ENCODE measurements around the gene ADAMTS5. TPM values are rescaled to one million over a fixed set of nuclear protein-coding genes. Genes with fewer than 3 reads are reported as not detected.

The ADAMTS5 gene
- total and polyA plus RNA-seq, 2 of the 13 experiments (the other 11 are each of a cell fraction or from before 2014, with no cell fraction given) = not detected

- Histone ChIP-seq H3K27me3 (ENCODE audit: control insufficient read depth in 1 of 2, insufficient read depth in 2 of 2, low read length in 2 of 2) (no peaks in the 10 kb centered on the region), H3K36me3 (replicated peaks in 1 of 2; ENCODE audit: control insufficient read depth in 1 of 2, insufficient read depth in 2 of 2, low read length in 2 of 2) (no peaks in the 10 kb centered on the region), H3K9me3 (ENCODE audit: low read length) (peaks cover 84% of the 10 kb centered on the region), H3K4me3 (replicated peaks in 1 of 3; ENCODE audit: insufficient read depth in 1 of 3, low read depth in 2 of 3, low read length in 3 of 3) (no peak overlapping the region), H3K9ac (ENCODE audit: insufficient read depth, low read depth, low read length) (no peak overlapping the region), H4K20me1 (ENCODE audit: insufficient read depth, low read length) (no peaks in the 10 kb centered on the region), H3K79me2 (ENCODE audit: insufficient read depth, low read length) (no peaks in the 10 kb centered on the region), H2AFZ (ENCODE audit: low read length) (no peak overlapping the region), H3K4me1 (ENCODE audit: insufficient read depth, low read length) (no peaks in the 10 kb centered on the region), H3K4me2 (ENCODE audit: low read depth, low read length) (no peak overlapping the region), H3K27ac (ENCODE audit: extremely low read length, insufficient read depth, low read length) (no peak overlapping the region)
- ATAC-seq = no peak
- in situ Hi-C loops (cut with HindIII; ENCODE audit: extremely low pct_ligation_motif_present, low pct_unique_long_range_greater_than_20kb) (no loop called here), intact Hi-C loops (cut with micrococcal nuclease; ENCODE audit: unreplicated experiment) (no loop called here)
- BruUV-seq (replicated peaks) = no TSS peak
- no peak for TF ChIP-seq HNRNPL (IDR thresholded peaks at IDR 0.05; ENCODE audit: low read depth, low read length)
- no peak for TF ChIP-seq ZNF331 (CRISPR knock-in tag; IDR thresholded peaks at IDR 0.05)
- TF ChIP-seq, protein P1, sequence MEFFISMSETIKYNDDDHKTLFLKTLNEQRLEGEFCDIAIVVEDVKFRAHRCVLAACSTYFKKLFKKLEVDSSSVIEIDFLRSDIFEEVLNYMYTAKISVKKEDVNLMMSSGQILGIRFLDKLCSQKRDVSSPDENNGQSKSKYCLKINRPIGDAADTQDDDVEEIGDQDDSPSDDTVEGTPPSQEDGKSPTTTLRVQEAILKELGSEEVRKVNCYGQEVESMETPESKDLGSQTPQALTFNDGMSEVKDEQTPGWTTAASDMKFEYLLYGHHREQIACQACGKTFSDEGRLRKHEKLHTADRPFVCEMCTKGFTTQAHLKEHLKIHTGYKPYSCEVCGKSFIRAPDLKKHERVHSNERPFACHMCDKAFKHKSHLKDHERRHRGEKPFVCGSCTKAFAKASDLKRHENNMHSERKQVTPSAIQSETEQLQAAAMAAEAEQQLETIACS (CRISPR knock-in tag; IDR thresholded peaks at IDR 0.05) = no peak
- TF ChIP-seq ZNF710 (CRISPR knock-in tag; IDR thresholded peaks at IDR 0.05; ENCODE audit: borderline replicate concordance) = no peak
- no peak for TF ChIP-seq PHF21A (CRISPR knock-in tag; IDR thresholded peaks at IDR 0.05)
- TF ChIP-seq, protein P2, sequence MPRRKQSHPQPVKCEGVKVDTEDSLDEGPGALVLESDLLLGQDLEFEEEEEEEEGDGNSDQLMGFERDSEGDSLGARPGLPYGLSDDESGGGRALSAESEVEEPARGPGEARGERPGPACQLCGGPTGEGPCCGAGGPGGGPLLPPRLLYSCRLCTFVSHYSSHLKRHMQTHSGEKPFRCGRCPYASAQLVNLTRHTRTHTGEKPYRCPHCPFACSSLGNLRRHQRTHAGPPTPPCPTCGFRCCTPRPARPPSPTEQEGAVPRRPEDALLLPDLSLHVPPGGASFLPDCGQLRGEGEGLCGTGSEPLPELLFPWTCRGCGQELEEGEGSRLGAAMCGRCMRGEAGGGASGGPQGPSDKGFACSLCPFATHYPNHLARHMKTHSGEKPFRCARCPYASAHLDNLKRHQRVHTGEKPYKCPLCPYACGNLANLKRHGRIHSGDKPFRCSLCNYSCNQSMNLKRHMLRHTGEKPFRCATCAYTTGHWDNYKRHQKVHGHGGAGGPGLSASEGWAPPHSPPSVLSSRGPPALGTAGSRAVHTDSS (CRISPR knock-in tag; conservative IDR thresholded peaks at IDR 0.05) = no peak
- TF ChIP-seq TAF1 (CRISPR knock-in tag; IDR thresholded peaks at IDR 0.05) = no peak
- TF ChIP-seq ZSCAN21 (CRISPR knock-in tag; IDR thresholded peaks at IDR 0.05; ENCODE audit: borderline replicate concordance) = no peak
- no peak for TF ChIP-seq BORCS8-MEF2B (CRISPR knock-in tag; IDR thresholded peaks at IDR 0.05)
- TF ChIP-seq TCF12 (IDR thresholded peaks at IDR 0.05) = no peak
- no peak for TF ChIP-seq TCF12 (CRISPR knock-in tag; IDR thresholded peaks at IDR 0.05)
- TF ChIP-seq TEAD3 (CRISPR knock-in tag; optimal IDR thresholded peaks at IDR 0.05; ENCODE audit: borderline replicate concordance) = no peak
- TF ChIP-seq ZNF337 (CRISPR knock-in tag; IDR thresholded peaks at IDR 0.05; ENCODE audit: borderline replicate concordance, low read depth) = no peak
- TF ChIP-seq SAFB2 (CRISPR knock-in tag; IDR thresholded peaks at IDR 0.05; ENCODE audit: borderline replicate concordance, low read depth) = no peak
- no peak for TF ChIP-seq GRHL1 (CRISPR knock-in tag; conservative IDR thresholded peaks at IDR 0.05)
- TF ChIP-seq SMC3 (IDR thresholded peaks at IDR 0.05; ENCODE audit: low read length) = no peak
- no peak for TF ChIP-seq ZNF317 (CRISPR knock-in tag; IDR thresholded peaks at IDR 0.05)
- TF ChIP-seq ZNF180 (CRISPR knock-in tag; IDR thresholded peaks at IDR 0.05; ENCODE audit: borderline replicate concordance, low read depth) = no peak
- TF ChIP-seq NPAS2 (CRISPR knock-in tag; IDR thresholded peaks at IDR 0.05; ENCODE audit: borderline replicate concordance) = no peak
- no peak for TF ChIP-seq NCOA2 (CRISPR knock-in tag; IDR thresholded peaks at IDR 0.05)
- no peak for TF ChIP-seq ZNF629 (CRISPR knock-in tag; conservative IDR thresholded peaks at IDR 0.05)
- ChIA-PET POLR2A (no interaction called here), CTCF (ENCODE audit: low intra/inter-chr PET ratio, low total read pairs) (no interaction called here)
- FAIRE-seq = no peak
- DNase-seq (ENCODE audit: low spot score) = no peak
- 6% methylated on average over 3 of the region's 10 CpGs for WGBS (ENCODE audit: low lambda C conversion rate)
Measured at GRCh38 chr21:26923986-26924385, 42.9 kb downstream of the ADAMTS5 start.

Data from HepG2 (cell line).